HG03159 (cell line): ENCODE data around the gene RBM20.
"Not testable (repeated sequence)": the region's sequence is repeated elsewhere in the genome, so short reads cannot be mapped to it uniquely, and the experiment has no call there.

Experiments
- ATAC-seq: cut with Tn5 transposase; IDR thresholded peaks from one replicate; pipeline ENCODE4 v1.9.1; 2021; ENCODE audit warnings: mild to moderate bottlenecking, moderate library complexity; ENCODE audit not compliant: unreplicated experiment

RBM20 gene

GRCh38 chr10:110758898-110759297 lies 114.8 kb downstream of the RBM20 start:
- ATAC-seq = no peak

- ATAC-seq = no peak
Observed at GRCh38 chr10:110759523-110759922, 115.4 kb downstream of the RBM20 start.

- no peak for ATAC-seq
Observed at GRCh38 chr10:110762109-110762848, 118.1 kb downstream of the RBM20 start.

GRCh38 chr10:110762849-110763211 lies 118.7 kb downstream of the RBM20 start:
- no peak for ATAC-seq

- no peak for ATAC-seq
Observed at GRCh38 chr10:110764378-110764777, 120.2 kb downstream of the RBM20 start.

GRCh38 chr10:110764793-110765512 lies 120.8 kb downstream of the RBM20 start:
- no peak for ATAC-seq

- no peak for ATAC-seq
Observed at GRCh38 chr10:110765513-110766319, 121.6 kb downstream of the RBM20 start.

- not testable (repeated sequence) for ATAC-seq
Observed at GRCh38 chr10:110767601-110768000, 123.5 kb downstream of the RBM20 start.

- no peak for ATAC-seq
Observed at GRCh38 chr10:110770243-110770642, 126.1 kb downstream of the RBM20 start.

- no peak for ATAC-seq
Observed at GRCh38 chr10:110771486-110771885, 127.3 kb downstream of the RBM20 start.

- ATAC-seq = no peak
Observed at GRCh38 chr10:110771991-110772390, 127.9 kb downstream of the RBM20 start.

- ATAC-seq = no peak
Observed at GRCh38 chr10:110772454-110773025, 128.4 kb downstream of the RBM20 start.

GRCh38 chr10:110773693-110774068 lies 129.5 kb downstream of the RBM20 start:
- ATAC-seq = no peak

GRCh38 chr10:110774069-110775019 lies 130.2 kb downstream of the RBM20 start:
- ATAC-seq = peak; percentile 94

GRCh38 chr10:110775020-110775375 lies 130.9 kb downstream of the RBM20 start:
- no peak for ATAC-seq

GRCh38 chr10:110775406-110775805 lies 131.3 kb downstream of the RBM20 start:
- ATAC-seq = no peak

GRCh38 chr10:110777017-110777416 lies 132.9 kb downstream of the RBM20 start:
- ATAC-seq = no peak

- ATAC-seq = no peak
Observed at GRCh38 chr10:110777661-110778060, 133.5 kb downstream of the RBM20 start.

- ATAC-seq = no peak
Observed at GRCh38 chr10:110778211-110778610, 134.1 kb downstream of the RBM20 start.

GRCh38 chr10:110779489-110779888 lies 135.4 kb downstream of the RBM20 start:
- no peak for ATAC-seq
